K562 (cell line): ENCODE data around the gene KLRD1. TPM values are rescaled to one million over a fixed set of nuclear protein-coding genes. Genes with fewer than 3 reads are reported as not detected.
"Not testable (repeated sequence)": the region's sequence is repeated elsewhere in the genome, so short reads cannot be mapped to it uniquely, and the experiment has no call there.

Experiments used
- ATAC-seq: fragments of 200-7000 bp; cut with Tn5 transposase; 3 replicates; pipeline ENCODE4 v1.9.1; 2020; ENCODE audit warnings: moderate library complexity
- BruUV-seq: library from RNA; stranded (reverse); fragments of 400-500 nt; replicated peaks from 2 replicates; lab custom pipeline; 2021; lab: Mats Ljungman, UMichigan
- CTCF ChIA-PET: fragments of 300-600 bp; formaldehyde crosslinking; extraction: SDS; loops from one replicate; lab custom pipeline; 2021; ENCODE audit warnings: low intra/inter-chr PET ratio; lab: Yijun Ruan, JAX
- POLR2A ChIA-PET: fragments of 300-600, 350-650 bp; sonication (Branson Sonifier 250); formaldehyde crosslinking; extraction: SDS; loops from one replicate; lab custom pipeline; 2021; ENCODE audit warnings: antibody characterized with exemption, inconsistent platforms; lab: Yijun Ruan, JAX
- DNase-seq, 4 experiments: peaks; one replicate each; pipeline versions ENCODE4 v3.0.0 to v3.0.0-alpha.2; 2011 to 2018; ENCODE audit warnings: low spot score in 3 of 4, mixed read lengths in 3 of 4; ENCODE audit errors: extremely low read depth in 1 of 4
- FAIRE-seq: peaks from 2 replicates; lab custom pipeline; 2011; peaks lifted over from hg19 to GRCh38; lab: Jason Lieb, UNC
- H2AFZ ChIP-seq: 2 replicates; pipeline ENCODE4 v1.6.0; 2011; ENCODE audit warnings: low read depth, low read length, control low read depth, inconsistent platforms
- H3K27ac ChIP-seq: fragments of 200-600 bp; 3 replicates; pipeline ENCODE4 v1.8.0; 2011; ENCODE audit warnings: low read depth, mild to moderate bottlenecking, control low read depth, inconsistent platforms, low read length, moderate library complexity, mixed read lengths; ENCODE audit errors: extremely low read depth
- H3K27me3 ChIP-seq, 2 experiments: fragments of 300-600 bp in 1 of 2; 2 replicates in 1 of 2; 3 replicates in 1 of 2; pipeline versions ENCODE4 v1.6.0 to v1.8.0; 2011; ENCODE audit warnings: inconsistent platforms in 2 of 2, low read length in 2 of 2, mild to moderate bottlenecking in 1 of 2, mixed read lengths in 1 of 2, moderate library complexity in 1 of 2; ENCODE audit not compliant: control insufficient read depth in 2 of 2, insufficient read depth in 2 of 2
- H3K36me3 ChIP-seq: fragments of 300-600 bp; 3 replicates; pipeline ENCODE4 v1.8.0; 2011; ENCODE audit warnings: mild to moderate bottlenecking, low read length, inconsistent platforms; ENCODE audit not compliant: control insufficient read depth, insufficient read depth
- H3K4me1 ChIP-seq, 2 experiments: fragments of 200-600 bp in 1 of 2; replicated peaks in 1 of 2; 2 replicates in 1 of 2; 3 replicates in 1 of 2; pipeline versions ENCODE4 v1.5.1 to v1.8.0; 2011; ENCODE audit warnings: inconsistent platforms in 2 of 2, low read length in 2 of 2, mild to moderate bottlenecking in 1 of 2, mixed read lengths in 1 of 2, moderate library complexity in 1 of 2; ENCODE audit not compliant: control insufficient read depth in 2 of 2, insufficient read depth in 2 of 2
- H3K4me2 ChIP-seq: 2 replicates; pipeline ENCODE4 v1.6.1; 2011; ENCODE audit warnings: low read length, control low read depth, inconsistent platforms, mixed read lengths; ENCODE audit not compliant: insufficient read depth
- H3K4me3 ChIP-seq: fragments of 200-600 bp; sonication (generic), shearing (Covaris generic); 2 replicates; pipeline ENCODE4 v1.5.1; 2016; ENCODE audit warnings: control low read depth, inconsistent platforms
- H3K79me2 ChIP-seq: fragments of 200-600 bp; 3 replicates; pipeline ENCODE4 v1.8.0; 2011; ENCODE audit warnings: low read length, inconsistent platforms; ENCODE audit not compliant: control insufficient read depth, insufficient read depth
- H3K9ac ChIP-seq, 2 experiments: 2 replicates each; pipeline versions ENCODE4 v1.6.0 to v1.6.1; 2011; ENCODE audit warnings: low read depth in 2 of 2, low read length in 2 of 2, control low read depth in 1 of 2, inconsistent platforms in 1 of 2, mild to moderate bottlenecking in 1 of 2, mixed read lengths in 1 of 2; ENCODE audit not compliant: insufficient read depth in 1 of 2
- H3K9me1 ChIP-seq: one replicate; pipeline ENCODE4 v1.6.0; 2011; ENCODE audit warnings: inconsistent platforms, mild to moderate bottlenecking, low read length, moderate library complexity; ENCODE audit not compliant: control insufficient read depth, insufficient read depth
- H3K9me3 ChIP-seq: replicated peaks from 2 replicates; pipeline ENCODE4 v1.5.1; 2011; ENCODE audit warnings: low read depth, low read length, inconsistent platforms; ENCODE audit not compliant: control insufficient read depth, insufficient read depth
- H4K20me1 ChIP-seq: replicated peaks from 2 replicates; pipeline ENCODE4 v1.6.1; 2011; ENCODE audit warnings: low read length, inconsistent platforms, mixed read lengths; ENCODE audit not compliant: control insufficient read depth, insufficient read depth
- GATAD2B ChIP-seq: fragments of 450-650 bp; IDR thresholded peaks from 2 replicates; pipeline ENCODE4 v1.6.1; 2017; ENCODE audit warnings: mild to moderate bottlenecking, borderline replicate concordance
- PTRF ChIP-seq: fragments of 450-650 bp; IDR thresholded peaks from 2 replicates; pipeline ENCODE4 v1.6.1; 2016; ENCODE audit warnings: mild to moderate bottlenecking, missing genetic modification characterization, missing compliant biosample characterization
- RAD51 ChIP-seq: fragments of 450-650 bp; IDR thresholded peaks from 2 replicates; pipeline ENCODE4 v1.7.1; 2016; ENCODE audit warnings: low read depth, mild to moderate bottlenecking, borderline replicate concordance
- ZZZ3 ChIP-seq: fragments of 450-650 bp; IDR thresholded peaks from 2 replicates; pipeline ENCODE4 v1.6.1; 2016; ENCODE audit warnings: antibody characterized with exemption, mild to moderate bottlenecking, moderate library complexity
- WGBS: fragments of 100-300 bp; shearing (Covaris generic); methylation state at CpG from one replicate; pipeline ENCODE4 v1.1.6; 2016; ENCODE audit warnings: low coverage, mixed read lengths; ENCODE audit not compliant: insufficient coverage; ENCODE audit errors: missing lambda C conversion rate; 5-methylcytosine and 5-hydroxymethylcytosine counted together
- in situ Hi-C: fragments of 300-500 bp; cut with MboI; formaldehyde crosslinking; loops from 4 replicates; pipeline ENCODE4 v1.15.0; 2018; ENCODE audit warnings: inconsistent platforms, mixed read lengths
- intact Hi-C: fragments of 100-400 bp; cut with micrococcal nuclease; formaldehyde crosslinking; loops from 2 replicates; pipeline ENCODE4 v1.14.2; 2022
- polyA plus RNA-seq, 8 experiments: library from polyadenylated mRNA; depleted of rRNA in 4 of 8; stranded (reverse) in 5 of 8; unstranded in 3 of 8; fragments of >200 nt; fragmentation: Nextera tagmentation in 2 of 8; fragmentation: Illumina TruSeq in 1 of 8; extraction: Ambion mirVana in 2 of 8; extraction: Trizol in 1 of 8; gene quantifications; 2 replicates each; pipeline versions ENCODE4 v1.2.1 to v1.2.3, GENCODE V29; 2011 to 2014; ENCODE audit warnings: inconsistent platforms in 1 of 8, missing spikeins in 1 of 8
- total RNA-seq, 7 experiments: library from RNA; depleted of rRNA in 6 of 7; stranded (reverse); fragments of >200 nt in 6 of 7; fragmentation: Illumina TruSeq in 2 of 7; extraction: Trizol in 2 of 7; gene quantifications; 2 replicates each; pipeline versions ENCODE4 v1.2.1 to v1.2.3, GENCODE V29; 2011 to 2021; ENCODE audit warnings: low replicate concordance in 1 of 7
- TF ChIP-seq, protein P1 (sequence below): fragments of 250-450 bp; sonication (Bioruptor Pico); IDR thresholded peaks from 2 replicates; pipeline ENCODE4 v1.4.0; 2020; ENCODE audit warnings: mild to moderate bottlenecking, moderate library complexity, borderline replicate concordance
- TF ChIP-seq, protein P2 (sequence below): sonication (generic); formaldehyde crosslinking; IDR thresholded peaks from 2 replicates; pipeline ENCODE4 v1.8.1; 2022; ENCODE audit warnings: missing genetic modification reagents
- TF ChIP-seq, protein P3 (sequence below): fragments of 250-450 bp; sonication (Bioruptor Pico); IDR thresholded peaks from 2 replicates; pipeline ENCODE4 v1.9.0; 2021; ENCODE audit warnings: mild to moderate bottlenecking
- TF ChIP-seq, protein P4 (sequence below), 2 experiments: fragments of 250-450 bp in 1 of 2; fragments of 450-650 bp in 1 of 2; sonication (Bioruptor Pico) in 1 of 2; IDR thresholded peaks; 2 replicates each; pipeline versions ENCODE4 v1.6.1 to v1.8.0; 2016 to 2021; ENCODE audit warnings: mild to moderate bottlenecking in 2 of 2, moderate library complexity in 2 of 2, missing compliant biosample characterization in 1 of 2, missing genetic modification characterization in 1 of 2

The KLRD1 gene
- total and polyA plus RNA-seq, 9 of the 15 experiments (the other 6 are each of a cell fraction or from before 2014, with no cell fraction given), result not detected

DNA sequence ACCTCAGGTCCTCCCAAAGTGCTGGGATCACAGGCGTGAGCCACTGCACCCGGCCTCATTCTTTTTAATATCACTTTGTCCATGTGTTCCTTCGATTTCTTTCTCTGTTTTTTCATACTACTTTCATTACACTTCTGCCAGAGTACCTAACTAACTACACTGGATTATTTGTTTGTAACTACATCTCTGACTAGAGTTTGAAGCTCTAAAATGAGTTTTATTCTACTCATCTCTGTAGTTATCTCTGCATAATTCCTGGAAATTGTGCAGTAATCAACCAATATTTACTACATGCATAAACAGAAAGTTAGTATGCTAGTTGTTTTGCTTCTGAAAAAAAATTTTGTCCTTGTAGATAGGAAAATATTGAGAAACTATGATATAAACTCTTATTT, 67.0 kb downstream of the KLRD1 start (continued):
- TF ChIP-seq, protein P1, sequence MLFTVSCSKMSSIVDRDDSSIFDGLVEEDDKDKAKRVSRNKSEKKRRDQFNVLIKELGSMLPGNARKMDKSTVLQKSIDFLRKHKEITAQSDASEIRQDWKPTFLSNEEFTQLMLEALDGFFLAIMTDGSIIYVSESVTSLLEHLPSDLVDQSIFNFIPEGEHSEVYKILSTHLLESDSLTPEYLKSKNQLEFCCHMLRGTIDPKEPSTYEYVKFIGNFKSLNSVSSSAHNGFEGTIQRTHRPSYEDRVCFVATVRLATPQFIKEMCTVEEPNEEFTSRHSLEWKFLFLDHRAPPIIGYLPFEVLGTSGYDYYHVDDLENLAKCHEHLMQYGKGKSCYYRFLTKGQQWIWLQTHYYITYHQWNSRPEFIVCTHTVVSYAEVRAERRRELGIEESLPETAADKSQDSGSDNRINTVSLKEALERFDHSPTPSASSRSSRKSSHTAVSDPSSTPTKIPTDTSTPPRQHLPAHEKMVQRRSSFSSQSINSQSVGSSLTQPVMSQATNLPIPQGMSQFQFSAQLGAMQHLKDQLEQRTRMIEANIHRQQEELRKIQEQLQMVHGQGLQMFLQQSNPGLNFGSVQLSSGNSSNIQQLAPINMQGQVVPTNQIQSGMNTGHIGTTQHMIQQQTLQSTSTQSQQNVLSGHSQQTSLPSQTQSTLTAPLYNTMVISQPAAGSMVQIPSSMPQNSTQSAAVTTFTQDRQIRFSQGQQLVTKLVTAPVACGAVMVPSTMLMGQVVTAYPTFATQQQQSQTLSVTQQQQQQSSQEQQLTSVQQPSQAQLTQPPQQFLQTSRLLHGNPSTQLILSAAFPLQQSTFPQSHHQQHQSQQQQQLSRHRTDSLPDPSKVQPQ (CRISPR knock-in tag), result no peak
- TF ChIP-seq ZZZ3 (no peak), RAD51 (no peak), PTRF (tag) (no peak), GATAD2B (no peak)
- TF ChIP-seq, protein P2, sequence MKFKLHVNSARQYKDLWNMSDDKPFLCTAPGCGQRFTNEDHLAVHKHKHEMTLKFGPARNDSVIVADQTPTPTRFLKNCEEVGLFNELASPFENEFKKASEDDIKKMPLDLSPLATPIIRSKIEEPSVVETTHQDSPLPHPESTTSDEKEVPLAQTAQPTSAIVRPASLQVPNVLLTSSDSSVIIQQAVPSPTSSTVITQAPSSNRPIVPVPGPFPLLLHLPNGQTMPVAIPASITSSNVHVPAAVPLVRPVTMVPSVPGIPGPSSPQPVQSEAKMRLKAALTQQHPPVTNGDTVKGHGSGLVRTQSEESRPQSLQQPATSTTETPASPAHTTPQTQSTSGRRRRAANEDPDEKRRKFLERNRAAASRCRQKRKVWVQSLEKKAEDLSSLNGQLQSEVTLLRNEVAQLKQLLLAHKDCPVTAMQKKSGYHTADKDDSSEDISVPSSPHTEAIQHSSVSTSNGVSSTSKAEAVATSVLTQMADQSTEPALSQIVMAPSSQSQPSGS (CRISPR knock-in tag), result no peak
- TF ChIP-seq, protein P3, sequence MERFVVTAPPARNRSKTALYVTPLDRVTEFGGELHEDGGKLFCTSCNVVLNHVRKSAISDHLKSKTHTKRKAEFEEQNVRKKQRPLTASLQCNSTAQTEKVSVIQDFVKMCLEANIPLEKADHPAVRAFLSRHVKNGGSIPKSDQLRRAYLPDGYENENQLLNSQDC (CRISPR knock-in tag), result no peak
- TF ChIP-seq, protein P4, sequence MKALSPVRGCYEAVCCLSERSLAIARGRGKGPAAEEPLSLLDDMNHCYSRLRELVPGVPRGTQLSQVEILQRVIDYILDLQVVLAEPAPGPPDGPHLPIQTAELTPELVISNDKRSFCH (CRISPR knock-in tag; IDR thresholded peaks at IDR 0.05), result no peak
- TF ChIP-seq, protein P4 (tag; IDR thresholded peaks at IDR 0.05), result no peak
- TF ChIP-seq, all 486 proteins: peak for 0

DNA sequence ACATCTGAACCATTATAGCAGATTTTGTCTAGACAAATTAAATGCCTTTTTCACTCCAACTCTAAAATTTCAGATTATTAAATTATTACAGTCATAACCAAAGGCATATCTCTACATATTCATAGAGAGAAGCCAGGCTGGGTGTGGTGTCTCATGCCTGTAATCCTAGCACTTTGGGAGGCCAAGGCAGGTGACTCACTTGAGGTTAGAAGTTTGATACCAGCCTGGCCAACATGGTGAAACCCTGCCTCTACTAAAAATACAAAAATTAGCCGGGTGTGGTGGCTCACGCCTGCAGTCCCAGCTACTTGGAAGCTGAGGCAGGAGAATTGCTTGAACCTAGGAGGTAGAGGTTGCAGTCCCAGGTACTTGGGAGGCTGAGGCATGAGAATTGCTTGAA, 71.1 kb downstream of the KLRD1 start:
- CTCF ChIA-PET, H3K9ac ChIP-seq, H3K9me3 ChIP-seq, DNase-seq, in situ Hi-C loops, H4K20me1 ChIP-seq, H3K4me1 ChIP-seq, FAIRE-seq, H3K27me3 ChIP-seq, H3K4me3 ChIP-seq, H3K4me2 ChIP-seq, H3K36me3 ChIP-seq, ATAC-seq, intact Hi-C loops, BruUV-seq, H3K9me1 ChIP-seq, H2AFZ ChIP-seq, H3K79me2 ChIP-seq, H3K27ac ChIP-seq, POLR2A ChIA-PET: not testable (repeated sequence)
- 42% methylated on average over 2 of the region's 2 CpGs for whole genome bisulfite sequencing
